ENCODE measurements around the gene SLC9A8.

- TF ChIP-seq SPI1 (IDR thresholded peaks at IDR 0.05; ENCODE audit: borderline replicate concordance, low read depth, low read length) (no peak), ATF6 (CRISPR knock-in tag; IDR thresholded peaks at IDR 0.05) (no peak), EZH2 (IDR thresholded peaks at IDR 0.05; ENCODE audit: borderline replicate concordance, low read depth, low read length) (no peak), SP1 (CRISPR knock-in tag; IDR thresholded peaks at IDR 0.05) (no peak), PBX2 (CRISPR knock-in tag; IDR thresholded peaks at IDR 0.05; ENCODE audit: low read depth) (no peak), PBX2 (tag; conservative IDR thresholded peaks at IDR 0.05; ENCODE audit: low read depth) (no peak), ZBTB8A (IDR thresholded peaks at IDR 0.05; ENCODE audit: partially characterized antibody) (no peak), ZNF24 (IDR thresholded peaks at IDR 0.05) (no peak), HMG20A (CRISPR knock-in tag; conservative IDR thresholded peaks at IDR 0.05) (no peak), POLR2AphosphoS2 (IDR thresholded peaks at IDR 0.05; ENCODE audit: low read length) (no peak)
- TF ChIP-seq, protein P1, sequence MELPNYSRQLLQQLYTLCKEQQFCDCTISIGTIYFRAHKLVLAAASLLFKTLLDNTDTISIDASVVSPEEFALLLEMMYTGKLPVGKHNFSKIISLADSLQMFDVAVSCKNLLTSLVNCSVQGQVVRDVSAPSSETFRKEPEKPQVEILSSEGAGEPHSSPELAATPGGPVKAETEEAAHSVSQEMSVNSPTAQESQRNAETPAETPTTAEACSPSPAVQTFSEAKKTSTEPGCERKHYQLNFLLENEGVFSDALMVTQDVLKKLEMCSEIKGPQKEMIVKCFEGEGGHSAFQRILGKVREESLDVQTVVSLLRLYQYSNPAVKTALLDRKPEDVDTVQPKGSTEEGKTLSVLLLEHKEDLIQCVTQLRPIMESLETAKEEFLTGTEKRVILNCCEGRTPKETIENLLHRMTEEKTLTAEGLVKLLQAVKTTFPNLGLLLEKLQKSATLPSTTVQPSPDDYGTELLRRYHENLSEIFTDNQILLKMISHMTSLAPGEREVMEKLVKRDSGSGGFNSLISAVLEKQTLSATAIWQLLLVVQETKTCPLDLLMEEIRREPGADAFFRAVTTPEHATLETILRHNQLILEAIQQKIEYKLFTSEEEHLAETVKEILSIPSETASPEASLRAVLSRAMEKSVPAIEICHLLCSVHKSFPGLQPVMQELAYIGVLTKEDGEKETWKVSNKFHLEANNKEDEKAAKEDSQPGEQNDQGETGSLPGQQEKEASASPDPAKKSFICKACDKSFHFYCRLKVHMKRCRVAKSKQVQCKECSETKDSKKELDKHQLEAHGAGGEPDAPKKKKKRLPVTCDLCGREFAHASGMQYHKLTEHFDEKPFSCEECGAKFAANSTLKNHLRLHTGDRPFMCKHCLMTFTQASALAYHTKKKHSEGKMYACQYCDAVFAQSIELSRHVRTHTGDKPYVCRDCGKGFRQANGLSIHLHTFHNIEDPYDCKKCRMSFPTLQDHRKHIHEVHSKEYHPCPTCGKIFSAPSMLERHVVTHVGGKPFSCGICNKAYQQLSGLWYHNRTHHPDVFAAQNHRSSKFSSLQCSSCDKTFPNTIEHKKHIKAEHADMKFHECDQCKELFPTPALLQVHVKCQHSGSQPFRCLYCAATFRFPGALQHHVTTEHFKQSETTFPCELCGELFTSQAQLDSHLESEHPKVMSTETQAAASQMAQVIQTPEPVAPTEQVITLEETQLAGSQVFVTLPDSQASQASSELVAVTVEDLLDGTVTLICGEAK (IDR thresholded peaks at IDR 0.05): no peak
- TF ChIP-seq, protein P1 (CRISPR knock-in tag; IDR thresholded peaks at IDR 0.05): no peak
- TF ChIP-seq, protein P2, sequence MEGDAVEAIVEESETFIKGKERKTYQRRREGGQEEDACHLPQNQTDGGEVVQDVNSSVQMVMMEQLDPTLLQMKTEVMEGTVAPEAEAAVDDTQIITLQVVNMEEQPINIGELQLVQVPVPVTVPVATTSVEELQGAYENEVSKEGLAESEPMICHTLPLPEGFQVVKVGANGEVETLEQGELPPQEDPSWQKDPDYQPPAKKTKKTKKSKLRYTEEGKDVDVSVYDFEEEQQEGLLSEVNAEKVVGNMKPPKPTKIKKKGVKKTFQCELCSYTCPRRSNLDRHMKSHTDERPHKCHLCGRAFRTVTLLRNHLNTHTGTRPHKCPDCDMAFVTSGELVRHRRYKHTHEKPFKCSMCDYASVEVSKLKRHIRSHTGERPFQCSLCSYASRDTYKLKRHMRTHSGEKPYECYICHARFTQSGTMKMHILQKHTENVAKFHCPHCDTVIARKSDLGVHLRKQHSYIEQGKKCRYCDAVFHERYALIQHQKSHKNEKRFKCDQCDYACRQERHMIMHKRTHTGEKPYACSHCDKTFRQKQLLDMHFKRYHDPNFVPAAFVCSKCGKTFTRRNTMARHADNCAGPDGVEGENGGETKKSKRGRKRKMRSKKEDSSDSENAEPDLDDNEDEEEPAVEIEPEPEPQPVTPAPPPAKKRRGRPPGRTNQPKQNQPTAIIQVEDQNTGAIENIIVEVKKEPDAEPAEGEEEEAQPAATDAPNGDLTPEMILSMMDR (IDR thresholded peaks at IDR 0.05 in 2 of 3, conservative IDR thresholded peaks at IDR 0.05 in 1 of 3; ENCODE audit: insufficient read depth in 2 of 3, low read depth in 1 of 3, low read length in 3 of 3): no peak
- TF ChIP-seq, protein P3, sequence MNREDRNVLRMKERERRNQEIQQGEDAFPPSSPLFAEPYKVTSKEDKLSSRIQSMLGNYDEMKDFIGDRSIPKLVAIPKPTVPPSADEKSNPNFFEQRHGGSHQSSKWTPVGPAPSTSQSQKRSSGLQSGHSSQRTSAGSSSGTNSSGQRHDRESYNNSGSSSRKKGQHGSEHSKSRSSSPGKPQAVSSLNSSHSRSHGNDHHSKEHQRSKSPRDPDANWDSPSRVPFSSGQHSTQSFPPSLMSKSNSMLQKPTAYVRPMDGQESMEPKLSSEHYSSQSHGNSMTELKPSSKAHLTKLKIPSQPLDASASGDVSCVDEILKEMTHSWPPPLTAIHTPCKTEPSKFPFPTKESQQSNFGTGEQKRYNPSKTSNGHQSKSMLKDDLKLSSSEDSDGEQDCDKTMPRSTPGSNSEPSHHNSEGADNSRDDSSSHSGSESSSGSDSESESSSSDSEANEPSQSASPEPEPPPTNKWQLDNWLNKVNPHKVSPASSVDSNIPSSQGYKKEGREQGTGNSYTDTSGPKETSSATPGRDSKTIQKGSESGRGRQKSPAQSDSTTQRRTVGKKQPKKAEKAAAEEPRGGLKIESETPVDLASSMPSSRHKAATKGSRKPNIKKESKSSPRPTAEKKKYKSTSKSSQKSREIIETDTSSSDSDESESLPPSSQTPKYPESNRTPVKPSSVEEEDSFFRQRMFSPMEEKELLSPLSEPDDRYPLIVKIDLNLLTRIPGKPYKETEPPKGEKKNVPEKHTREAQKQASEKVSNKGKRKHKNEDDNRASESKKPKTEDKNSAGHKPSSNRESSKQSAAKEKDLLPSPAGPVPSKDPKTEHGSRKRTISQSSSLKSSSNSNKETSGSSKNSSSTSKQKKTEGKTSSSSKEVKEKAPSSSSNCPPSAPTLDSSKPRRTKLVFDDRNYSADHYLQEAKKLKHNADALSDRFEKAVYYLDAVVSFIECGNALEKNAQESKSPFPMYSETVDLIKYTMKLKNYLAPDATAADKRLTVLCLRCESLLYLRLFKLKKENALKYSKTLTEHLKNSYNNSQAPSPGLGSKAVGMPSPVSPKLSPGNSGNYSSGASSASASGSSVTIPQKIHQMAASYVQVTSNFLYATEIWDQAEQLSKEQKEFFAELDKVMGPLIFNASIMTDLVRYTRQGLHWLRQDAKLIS (CRISPR knock-in tag; IDR thresholded peaks at IDR 0.05): no peak
These were observed 2.0 kb upstream of the SLC9A8 start for GRCh38 chr20:49810491-49811190.

All from K562 (cell line).